ENCODE data around the gene OR7A10.
"Not testable (repeated sequence)": the region's sequence is repeated elsewhere in the genome, so short reads cannot be mapped to it uniquely, and the experiment has no call there.

Gene OR7A10

GRCh38 chr19:14792250-14792649, 56.5 kb downstream of the OR7A10 start:
- not testable (repeated sequence) for DNase-seq

All from NCI-H524 (cell line).